Measurements from ENCODE around the gene DYNLT4. TPM values are rescaled to one million over a fixed set of nuclear protein-coding genes. Genes with fewer than 3 reads are reported as not detected.
"Not testable (repeated sequence)": the region's sequence is repeated elsewhere in the genome, so short reads cannot be mapped to it uniquely, and the experiment has no call there.

DYNLT4 gene
- total RNA-seq, 2 experiments from 2014 or later: 0.36 to 1.1 TPM

- Mint-ChIP-seq H3K36me3 (ENCODE audit: low read depth) (no peaks in the 10 kb centered on the region), H3K27me3 (no peaks in the 10 kb centered on the region), H3K9me3 (no peaks in the 10 kb centered on the region), H3K27ac (no peak overlapping the region), H3K4me3 (no peak overlapping the region), H3K4me1 (ENCODE audit: low read depth) (peaks cover 2% of the 10 kb centered on the region)
- intact Hi-C loops (cut with micrococcal nuclease): no loop called here
- TF ChIP-seq, protein P1, sequence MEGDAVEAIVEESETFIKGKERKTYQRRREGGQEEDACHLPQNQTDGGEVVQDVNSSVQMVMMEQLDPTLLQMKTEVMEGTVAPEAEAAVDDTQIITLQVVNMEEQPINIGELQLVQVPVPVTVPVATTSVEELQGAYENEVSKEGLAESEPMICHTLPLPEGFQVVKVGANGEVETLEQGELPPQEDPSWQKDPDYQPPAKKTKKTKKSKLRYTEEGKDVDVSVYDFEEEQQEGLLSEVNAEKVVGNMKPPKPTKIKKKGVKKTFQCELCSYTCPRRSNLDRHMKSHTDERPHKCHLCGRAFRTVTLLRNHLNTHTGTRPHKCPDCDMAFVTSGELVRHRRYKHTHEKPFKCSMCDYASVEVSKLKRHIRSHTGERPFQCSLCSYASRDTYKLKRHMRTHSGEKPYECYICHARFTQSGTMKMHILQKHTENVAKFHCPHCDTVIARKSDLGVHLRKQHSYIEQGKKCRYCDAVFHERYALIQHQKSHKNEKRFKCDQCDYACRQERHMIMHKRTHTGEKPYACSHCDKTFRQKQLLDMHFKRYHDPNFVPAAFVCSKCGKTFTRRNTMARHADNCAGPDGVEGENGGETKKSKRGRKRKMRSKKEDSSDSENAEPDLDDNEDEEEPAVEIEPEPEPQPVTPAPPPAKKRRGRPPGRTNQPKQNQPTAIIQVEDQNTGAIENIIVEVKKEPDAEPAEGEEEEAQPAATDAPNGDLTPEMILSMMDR (IDR thresholded peaks at IDR 0.05): no peak
- ChIA-PET CTCF (no interaction called here), POLR2A (interaction anchor here (0.7 to 12.2 kb wide), 5 partner anchors 8 to 102 kb away, joined by 3 to 466 read pairs (median 3); partner anchors contain the start of genes RNU5D-1 and RPS8)
- DNase-seq (no peak), ATAC-seq (no peak)
These were observed 19.4 kb upstream of the DYNLT4 start for GRCh38 chr1:44826375-44827196.

DNA sequence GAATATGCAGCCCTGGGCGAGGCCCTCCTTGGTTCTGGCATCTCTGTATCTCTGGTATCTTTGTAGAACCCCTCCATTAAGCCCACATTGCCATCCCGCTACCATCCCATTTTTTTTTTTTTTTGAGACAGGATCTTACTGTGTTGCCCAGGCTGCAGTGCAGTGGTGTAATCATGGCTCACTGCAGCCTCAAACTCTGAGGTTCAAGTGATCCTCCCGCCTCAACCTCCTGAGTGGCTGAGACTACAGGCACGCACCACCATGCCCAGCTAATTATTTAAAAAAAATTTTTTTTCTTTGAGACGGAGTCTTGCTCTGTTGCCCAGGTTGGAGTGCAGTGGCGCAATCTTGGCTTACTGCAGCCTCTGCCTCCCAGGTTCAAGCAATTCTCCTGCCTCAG lies 17.2 kb upstream of the DYNLT4 start:
- H3K36me3 Mint-ChIP-seq (ENCODE audit: low read depth); DNase-seq; H3K27ac Mint-ChIP-seq; H3K9me3 Mint-ChIP-seq; intact Hi-C loops (cut with micrococcal nuclease); ATAC-seq; H3K27me3 Mint-ChIP-seq; H3K4me3 Mint-ChIP-seq: not testable (repeated sequence)
- ChIA-PET POLR2A (interaction anchor here (5.4 to 12.2 kb wide), 3 partner anchors 47 to 187 kb away, joined by 37 to 466 read pairs (median 126); partner anchors contain the start of genes HECTD3, RNU5D-1, RPS8 and UROD), CTCF (interaction anchor here (1.4 to 3.2 kb wide), 2 partner anchors 11 to 78 kb away, joined by 3 to 14 read pairs; no protein-coding TSS in a partner anchor)
- peaks cover 12% of the 10 kb centered on the region for H3K4me1 Mint-ChIP-seq (ENCODE audit: low read depth)

DNA sequence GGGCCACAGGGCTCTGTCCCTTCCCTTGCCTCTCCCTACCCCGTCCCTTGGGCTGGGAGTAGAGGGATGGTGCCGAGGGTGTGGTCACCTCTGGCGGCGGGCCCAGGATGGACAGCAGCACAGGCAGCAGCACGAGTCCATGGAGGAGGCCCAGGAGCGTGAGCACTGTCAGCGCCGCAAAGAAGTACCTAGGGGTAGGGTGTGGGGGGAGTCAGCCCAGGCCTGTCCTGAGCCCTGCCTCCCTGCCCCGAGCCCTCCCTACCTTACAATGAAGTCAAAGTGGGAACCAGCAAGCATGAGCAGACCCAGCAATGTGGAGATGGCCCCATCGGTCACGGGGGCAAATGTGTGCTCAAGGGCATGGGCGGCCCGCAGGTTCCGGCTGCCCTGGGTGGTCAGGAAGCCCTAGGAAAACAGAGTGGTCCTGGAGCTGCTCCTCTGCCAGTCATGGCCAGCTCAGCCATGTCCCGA lies 15.9 kb upstream of the DYNLT4 start:
- CTCF ChIA-PET: interaction anchor here (0.6 to 3.2 kb wide), 4 partner anchors 9 to 37 kb away, joined by 3 to 14 read pairs (median 7); no protein-coding TSS in a partner anchor
- intact Hi-C loops (cut with micrococcal nuclease): no loop called here
- ATAC-seq (no peak), DNase-seq (no peak)
- TF ChIP-seq, protein P1 (IDR thresholded peaks at IDR 0.05): no peak
- peaks cover 22% of the 10 kb centered on the region for H3K4me1 Mint-ChIP-seq (ENCODE audit: low read depth)
- no peak overlapping the region for H3K27ac Mint-ChIP-seq
- POLR2A ChIA-PET: interaction anchor here (5.4 to 12.2 kb wide), 4 partner anchors 15 to 188 kb away, joined by 37 to 466 read pairs (median 170); partner anchors contain the start of genes BTBD19, DYNLT4, HECTD3 and RNU5D-1
- no peaks in the 10 kb centered on the region for H3K9me3 Mint-ChIP-seq
- no peaks in the 10 kb centered on the region for H3K27me3 Mint-ChIP-seq
- H3K4me3 Mint-ChIP-seq: no peak overlapping the region
- H3K36me3 Mint-ChIP-seq (ENCODE audit: low read depth): no peaks in the 10 kb centered on the region

DNA sequence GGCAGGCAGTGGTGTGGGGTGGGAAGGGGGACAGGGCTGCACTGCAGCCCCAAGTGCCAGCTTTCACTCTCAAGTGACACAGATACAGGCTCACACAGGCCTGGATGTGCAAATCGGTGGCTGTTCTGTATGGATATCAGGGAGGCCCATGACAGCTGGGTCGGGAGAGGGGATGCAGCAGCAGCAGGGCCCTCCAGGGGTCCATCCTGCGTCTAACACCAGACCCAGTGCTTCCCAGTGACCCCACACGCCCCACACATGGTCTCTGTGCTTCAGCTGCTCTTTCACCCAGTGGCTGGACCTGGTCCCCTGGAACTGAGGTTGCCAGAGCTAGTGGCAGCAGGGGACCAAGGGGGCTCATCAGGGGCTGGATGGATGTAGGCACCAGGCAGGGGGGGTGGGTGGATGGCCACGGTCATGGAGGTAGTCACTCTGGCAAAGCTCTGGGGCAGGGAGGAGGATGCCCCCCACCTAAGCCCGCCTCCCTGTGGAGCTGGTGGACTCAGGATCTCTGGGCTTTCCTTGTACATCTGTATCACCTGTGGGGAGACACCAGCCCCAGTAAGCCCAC lies 15.1 kb upstream of the DYNLT4 start:
- Mint-ChIP-seq H3K27ac (no peak overlapping the region), H3K9me3 (no peaks in the 10 kb centered on the region), H3K27me3 (no peaks in the 10 kb centered on the region), H3K4me3 (no peak overlapping the region), H3K4me1 (ENCODE audit: low read depth) (peaks cover 27% of the 10 kb centered on the region), H3K36me3 (ENCODE audit: low read depth) (no peaks in the 10 kb centered on the region)
- TF ChIP-seq, protein P1 (IDR thresholded peaks at IDR 0.05): no peak
- intact Hi-C loops (cut with micrococcal nuclease): no loop called here
- ChIA-PET CTCF (interaction anchor here (0.6 to 6.1 kb wide), 8 partner anchors 10 to 100 kb away, joined by 3 to 45 read pairs (median 5); partner anchors contain the start of genes PLK3 and RNU5D-1), POLR2A (interaction anchor here (5.4 to 12.2 kb wide), 5 partner anchors 14 to 189 kb away, joined by 37 to 466 read pairs (median 130); partner anchors contain the start of genes BTBD19, DYNLT4, HECTD3 and PLK3)
- DNase-seq (no peak), ATAC-seq (no peak)

DNA sequence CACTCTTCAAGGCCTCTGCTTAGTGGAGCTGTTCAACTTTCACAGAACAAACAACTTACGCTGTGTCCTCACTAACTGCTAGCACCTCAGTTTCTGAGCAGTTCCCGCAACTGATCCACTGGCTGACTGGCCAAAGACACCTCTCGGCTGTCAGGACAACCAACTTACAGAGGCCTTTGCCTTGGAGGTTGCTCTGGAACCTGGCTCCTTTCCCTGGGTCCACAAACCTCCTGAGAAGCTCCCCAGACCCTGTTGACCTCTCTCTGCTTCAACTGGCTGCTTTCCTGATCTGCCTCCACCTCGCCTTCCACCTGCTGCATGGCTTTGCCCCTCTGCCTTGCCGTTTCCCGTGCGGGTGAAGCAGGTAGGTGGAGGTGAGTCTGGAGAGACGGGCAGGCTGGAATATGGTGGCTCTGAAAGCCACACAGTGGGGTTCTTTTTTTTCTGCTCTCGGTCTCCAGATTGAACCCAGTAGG lies 14.1 kb upstream of the DYNLT4 start:
- POLR2A ChIA-PET: interaction anchor here (0.6 to 12.2 kb wide), 15 partner anchors 10 to 190 kb away, joined by 3 to 466 read pairs (median 10); partner anchors contain the start of genes BEST4, BTBD19, DYNLT4 and EIF2B3
- ATAC-seq: no peak

More for the DNA sequence above, 14.1 kb upstream of the DYNLT4 start:
- H3K27ac Mint-ChIP-seq: no peak overlapping the region
- no peaks in the 10 kb centered on the region for H3K27me3 Mint-ChIP-seq
- H3K36me3 Mint-ChIP-seq (ENCODE audit: low read depth): no peaks in the 10 kb centered on the region
- intact Hi-C loops (cut with micrococcal nuclease): no loop called here
- CTCF ChIA-PET: interaction anchor here (0.8 to 6.1 kb wide), 9 partner anchors 14 to 193 kb away, joined by 3 to 45 read pairs (median 5); partner anchors contain the start of genes PLK3, RNU5D-1 and UROD
- H3K4me3 Mint-ChIP-seq: peak overlapping the region; percentile 79
- TF ChIP-seq, protein P1 (IDR thresholded peaks at IDR 0.05): no peak
- no peaks in the 10 kb centered on the region for H3K9me3 Mint-ChIP-seq
- no peak for DNase-seq
- H3K4me1 Mint-ChIP-seq (ENCODE audit: low read depth): peaks cover 27% of the 10 kb centered on the region

All from activated CD8-positive, alpha-beta T cell treated with anti-CD3 and anti-CD28 coated beads for 36 hours (primary cell).